ES-I3 (cell line): ENCODE measurements around the gene MAST4.

ENCODE experiments used
- H3K36me3 ChIP-seq: 2 replicates; pipeline ENCODE4 v1.6.1; 2013; ENCODE audit warnings: mild to moderate bottlenecking, low read length, control low read depth, moderate library complexity; ENCODE audit not compliant: insufficient read depth
- H3K4me1 ChIP-seq: 2 replicates; pipeline ENCODE4 v1.6.1; 2013; ENCODE audit warnings: mild to moderate bottlenecking, control low read depth, low read length; ENCODE audit not compliant: insufficient read depth
- H3K9ac ChIP-seq: 2 replicates; pipeline ENCODE4 v1.6.1; 2013; ENCODE audit warnings: low read depth, mild to moderate bottlenecking, low read length, moderate library complexity
- H3K9me3 ChIP-seq: 2 replicates; pipeline ENCODE4 v1.6.1; 2013; ENCODE audit warnings: mild to moderate bottlenecking, low read length, moderate library complexity; ENCODE audit not compliant: control insufficient read depth, insufficient read depth

Gene MAST4

GRCh38 chr5:66595756-66596635 lies at the start of gene MAST4:
Gene MAST4, plus strand, starts transcription at chr5:66596393. Its CDS starts 263 bp downstream, at chr5:66596656.
- Histone ChIP-seq H3K36me3 (no peaks in the 10 kb centered on the region), H3K9ac (peak within 1 kb of the TSS; percentile 77), H3K9me3 (no peaks in the 10 kb centered on the region), H3K4me1 (no peaks in the 10 kb centered on the region)

GRCh38 chr5:66546541-66546940 lies 49.7 kb upstream of the MAST4 start:
- Histone ChIP-seq H3K9me3 (peaks cover 2% of the 10 kb centered on the region; the same call in 1 of the 2 replicates), H3K9ac (no peak overlapping the region), H3K36me3 (no peaks in the 10 kb centered on the region), H3K4me1 (no peaks in the 10 kb centered on the region)

- Histone ChIP-seq H3K9ac (no peak overlapping the region), H3K36me3 (no peaks in the 10 kb centered on the region), H3K4me1 (no peaks in the 10 kb centered on the region), H3K9me3 (peaks cover 2% of the 10 kb centered on the region; the same call in 1 of the 2 replicates)
Measured at GRCh38 chr5:66551338-66551737, 44.9 kb upstream of the MAST4 start.

- Histone ChIP-seq H3K36me3 (no peaks in the 10 kb centered on the region), H3K9me3 (peaks cover 2% of the 10 kb centered on the region; the same call in 1 of the 2 replicates), H3K9ac (no peak overlapping the region), H3K4me1 (no peaks in the 10 kb centered on the region)
Measured at GRCh38 chr5:66551945-66552344, 44.2 kb upstream of the MAST4 start.

GRCh38 chr5:66553368-66553912 lies 42.8 kb upstream of the MAST4 start:
- Histone ChIP-seq H3K9me3 (peaks cover 2% of the 10 kb centered on the region; the same call in 1 of the 2 replicates), H3K4me1 (no peaks in the 10 kb centered on the region), H3K9ac (no peak overlapping the region), H3K36me3 (no peaks in the 10 kb centered on the region)

GRCh38 chr5:66553916-66554575 lies 42.1 kb upstream of the MAST4 start:
- no peaks in the 10 kb centered on the region for H3K4me1 ChIP-seq
- H3K9me3 ChIP-seq: no peaks in the 10 kb centered on the region
- no peak overlapping the region for H3K9ac ChIP-seq
- H3K36me3 ChIP-seq: no peaks in the 10 kb centered on the region

GRCh38 chr5:66554884-66555283 lies 41.3 kb upstream of the MAST4 start:
- H3K9me3 ChIP-seq: no peaks in the 10 kb centered on the region
- H3K4me1 ChIP-seq: no peaks in the 10 kb centered on the region
- no peak overlapping the region for H3K9ac ChIP-seq
- H3K36me3 ChIP-seq: no peaks in the 10 kb centered on the region

GRCh38 chr5:66558560-66558959 lies 37.6 kb upstream of the MAST4 start:
- Histone ChIP-seq H3K36me3 (no peaks in the 10 kb centered on the region), H3K4me1 (no peaks in the 10 kb centered on the region), H3K9me3 (0 out of 2 replicates have a peak, but pooled peaks cover 4% of the 10 kb centered on the region), H3K9ac (no peak overlapping the region)

GRCh38 chr5:66560371-66560770 lies 35.8 kb upstream of the MAST4 start:
- H3K9me3 ChIP-seq: 0 out of 2 replicates have a peak, but pooled peaks cover 4% of the 10 kb centered on the region
- H3K36me3 ChIP-seq: no peaks in the 10 kb centered on the region
- H3K9ac ChIP-seq: no peak overlapping the region
- no peaks in the 10 kb centered on the region for H3K4me1 ChIP-seq

GRCh38 chr5:66561256-66561990 lies 34.8 kb upstream of the MAST4 start:
- Histone ChIP-seq H3K9ac (no peak overlapping the region), H3K36me3 (no peaks in the 10 kb centered on the region), H3K4me1 (no peaks in the 10 kb centered on the region), H3K9me3 (0 out of 2 replicates have a peak, but pooled peaks cover 4% of the 10 kb centered on the region)

- Histone ChIP-seq H3K36me3 (no peaks in the 10 kb centered on the region), H3K9ac (no peak overlapping the region), H3K9me3 (0 out of 2 replicates have a peak, but pooled peaks cover 4% of the 10 kb centered on the region), H3K4me1 (no peaks in the 10 kb centered on the region)
Measured at GRCh38 chr5:66565878-66566277, 30.3 kb upstream of the MAST4 start.

GRCh38 chr5:66567474-66567873 lies 28.7 kb upstream of the MAST4 start:
- Histone ChIP-seq H3K4me1 (no peaks in the 10 kb centered on the region), H3K36me3 (no peaks in the 10 kb centered on the region), H3K9me3 (no peaks in the 10 kb centered on the region), H3K9ac (no peak overlapping the region)

GRCh38 chr5:66570201-66570600 lies 26.0 kb upstream of the MAST4 start:
- Histone ChIP-seq H3K36me3 (no peaks in the 10 kb centered on the region), H3K9me3 (no peaks in the 10 kb centered on the region), H3K4me1 (no peaks in the 10 kb centered on the region), H3K9ac (no peak overlapping the region)

GRCh38 chr5:66573733-66574132 lies 22.5 kb upstream of the MAST4 start:
- Histone ChIP-seq H3K4me1 (no peaks in the 10 kb centered on the region), H3K9me3 (no peaks in the 10 kb centered on the region), H3K9ac (no peak overlapping the region), H3K36me3 (no peaks in the 10 kb centered on the region)
